NCI-H146 treated with DMSO at 0.1 percent for 48 hours (cell line): ENCODE results near the gene NAT8.
"Not testable (repeated sequence)": the region's sequence is repeated elsewhere in the genome, so short reads cannot be mapped to it uniquely, and the experiment has no call there.

ENCODE experiments used
- DNase-seq: peaks from one replicate; lab custom pipeline; 2025; ENCODE audit not compliant: unreplicated experiment; lab: John Stamatoyannopoulos, UW

The NAT8 gene

DNA sequence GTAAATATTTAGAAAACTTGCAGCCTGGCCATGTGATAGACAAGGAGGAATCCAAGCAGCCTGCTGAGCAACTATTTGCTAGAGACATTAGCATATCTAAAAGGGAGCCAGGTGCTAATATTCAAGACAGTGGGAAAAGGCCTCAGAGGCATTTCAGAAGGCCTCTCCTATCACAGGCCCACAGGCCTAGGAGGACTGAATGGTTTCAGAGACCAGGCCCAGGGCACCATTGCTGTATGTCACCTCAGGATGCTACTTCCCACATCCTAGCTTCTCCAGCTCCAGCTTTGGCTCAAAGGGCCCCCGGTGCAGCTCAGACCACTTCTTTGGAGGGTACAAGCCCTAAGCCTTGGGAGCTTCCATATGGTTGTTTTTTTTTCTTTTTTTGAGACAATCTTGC is 3.8 kb downstream of the NAT8 start:
- no peak for DNase-seq

- not testable (repeated sequence) for DNase-seq
Measured at GRCh38 chr2:73636977-73637376, 5.2 kb downstream of the NAT8 start.

DNA sequence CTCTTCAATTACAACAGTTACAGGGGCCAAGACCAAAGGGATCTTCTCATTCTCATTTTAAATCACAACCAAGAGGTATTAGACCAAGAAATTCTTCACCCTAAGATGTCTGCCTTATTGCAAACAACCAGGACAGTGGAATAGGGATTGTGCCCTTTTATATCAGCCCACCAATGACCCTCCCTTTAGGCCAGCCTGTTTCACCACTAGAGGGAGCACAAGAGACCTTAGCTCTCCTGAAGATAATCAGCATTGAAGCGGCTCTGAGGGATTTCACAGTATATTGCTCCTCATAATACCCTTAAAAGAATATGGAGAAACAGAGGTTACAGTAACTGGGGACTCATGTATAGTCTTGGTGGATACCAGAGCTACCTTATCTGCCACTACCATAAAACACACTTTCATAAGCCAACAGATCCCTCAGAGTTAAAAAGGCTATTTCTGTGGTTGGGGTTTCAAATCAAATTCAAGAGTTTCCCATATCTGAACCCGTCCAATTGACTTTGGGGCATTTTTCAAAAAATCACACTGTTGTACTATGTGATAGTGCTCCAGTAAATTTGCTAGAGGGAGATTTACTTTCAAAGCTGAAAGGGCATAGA is 11.5 kb downstream of the NAT8 start:
- DNase-seq, result not testable (repeated sequence)

DNA sequence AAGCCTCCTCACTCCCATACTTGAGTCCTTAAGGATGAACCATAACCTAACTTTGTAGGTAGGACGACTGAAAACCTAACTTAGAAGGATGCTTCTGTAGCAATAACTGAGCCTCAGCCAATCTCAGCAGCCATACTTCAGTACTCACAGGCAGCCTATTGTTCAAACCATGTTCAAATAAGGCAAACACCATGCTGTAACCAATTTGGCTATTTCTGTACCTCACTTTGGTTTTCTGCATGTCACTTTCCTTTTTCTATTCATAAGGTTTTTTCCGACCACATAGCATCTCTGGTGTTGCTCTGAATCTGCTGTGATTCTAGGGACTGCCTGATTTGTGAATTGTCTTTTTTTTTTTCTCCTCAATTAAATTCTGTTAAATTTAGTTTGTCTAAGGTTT is 13.7 kb downstream of the NAT8 start:
- DNase-seq, result not testable (repeated sequence)

GRCh38 chr2:73626237-73626636 is 16.0 kb downstream of the NAT8 start:
- not testable (repeated sequence) for DNase-seq

DNA sequence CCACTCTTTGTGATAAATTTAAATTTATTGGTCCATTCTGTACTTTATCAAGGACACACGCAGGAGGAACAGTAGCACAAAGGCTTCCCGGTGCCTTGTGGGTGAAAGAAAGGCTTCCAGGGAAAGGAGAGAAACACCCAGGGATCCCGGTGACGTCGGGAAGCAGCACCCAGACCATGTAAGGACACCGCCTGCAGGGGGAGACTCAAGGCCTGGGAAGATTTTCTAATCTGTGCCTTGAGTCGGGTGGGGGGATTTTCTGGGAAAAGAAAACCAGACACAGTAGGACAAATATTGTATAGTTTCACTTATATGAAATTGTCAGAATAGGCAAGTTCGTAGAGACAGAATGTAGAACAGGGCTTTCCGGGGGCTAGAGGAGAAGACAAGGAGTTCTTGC is 17.6 kb downstream of the NAT8 start:
- DNase-seq, result not testable (repeated sequence)

- not testable (repeated sequence) for DNase-seq
Measured at GRCh38 chr2:73624036-73624435, 18.2 kb downstream of the NAT8 start.

GRCh38 chr2:73619925-73620324 is 22.3 kb downstream of the NAT8 start:
- DNase-seq, result not testable (repeated sequence)

- no peak for DNase-seq
Measured at GRCh38 chr2:73614997-73615396, 27.2 kb downstream of the NAT8 start.

GRCh38 chr2:73614105-73614504 is 28.1 kb downstream of the NAT8 start:
- DNase-seq, result no peak

- no peak for DNase-seq
Measured at GRCh38 chr2:73611867-73612266, 30.4 kb downstream of the NAT8 start.

GRCh38 chr2:73611193-73611592 is 31.0 kb downstream of the NAT8 start:
- no peak for DNase-seq

DNA sequence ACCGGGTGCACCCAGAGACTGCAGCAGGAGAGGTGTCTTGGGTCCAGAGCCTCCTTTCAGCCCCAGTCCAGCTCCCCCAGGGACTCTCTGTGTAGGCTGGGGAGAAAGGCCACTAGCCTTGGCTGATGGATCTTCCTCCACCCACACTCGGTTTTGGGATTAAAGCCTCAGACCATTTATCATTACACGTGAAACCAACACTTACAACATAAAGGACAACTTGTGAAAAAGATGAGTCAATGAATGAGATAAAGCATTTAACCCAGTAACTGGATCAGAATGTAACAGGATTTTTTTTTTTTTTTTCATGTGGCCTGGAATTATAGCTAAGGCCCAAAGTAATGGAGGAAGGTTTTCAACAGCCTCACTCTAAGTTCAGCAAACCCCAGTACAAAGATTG is 32.1 kb downstream of the NAT8 start:
- no peak for DNase-seq

- not testable (repeated sequence) for DNase-seq
Measured at GRCh38 chr2:73604589-73604988, 37.6 kb downstream of the NAT8 start.

- DNase-seq, result not testable (repeated sequence)
Measured at GRCh38 chr2:73603099-73603588, 39.1 kb downstream of the NAT8 start.

- DNase-seq, result no peak
Measured at GRCh38 chr2:73601780-73602179, 40.4 kb downstream of the NAT8 start.

GRCh38 chr2:73594251-73594650 is 48.0 kb downstream of the NAT8 start:
- no peak for DNase-seq

DNA sequence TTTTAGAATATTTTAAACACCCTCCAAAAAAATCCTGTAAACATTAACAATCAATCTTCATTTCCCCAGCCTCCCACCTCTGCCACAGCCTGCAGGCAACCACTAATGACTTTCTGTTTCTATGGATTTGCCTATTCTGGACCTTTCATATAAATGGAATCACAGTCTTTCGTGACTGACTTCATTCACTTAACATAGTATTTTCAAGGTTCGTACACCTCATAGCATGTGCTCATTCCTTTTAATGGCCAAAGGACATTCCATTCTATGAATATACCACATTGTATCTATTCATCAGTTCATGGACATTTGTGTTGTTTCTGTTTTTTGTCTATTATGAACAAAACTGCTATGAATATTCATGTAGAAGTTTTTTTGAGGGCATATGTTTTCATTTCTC is 48.5 kb downstream of the NAT8 start:
- no peak for DNase-seq
